K562 (cell line): ENCODE data around the gene ATP5PF. TPM values are rescaled to one million over a fixed set of nuclear protein-coding genes. Genes with fewer than 3 reads are reported as not detected.

Experiments used
- AFF1 ChIP-seq, 2 experiments: fragments of 450-650 bp; IDR thresholded peaks; 2 replicates each; pipeline ENCODE4 v1.6.1; 2018; ENCODE audit warnings: mild to moderate bottlenecking in 2 of 2, low read depth in 1 of 2; ENCODE audit not compliant: partially characterized antibody in 2 of 2
- ARHGAP35 ChIP-seq: fragments of 450-650 bp; IDR thresholded peaks from 2 replicates; pipeline ENCODE4 v1.6.1; 2018; ENCODE audit not compliant: partially characterized antibody
- BMI1 ChIP-seq: fragments of 150-350 bp; IDR thresholded peaks from 2 replicates; pipeline ENCODE4 v1.6.1; 2014; ENCODE audit warnings: low read length
- DACH1 ChIP-seq: fragments of 450-650 bp; IDR thresholded peaks from 2 replicates; pipeline ENCODE4 v1.6.1; 2018; ENCODE audit not compliant: partially characterized antibody
- HMBOX1 ChIP-seq: sonication (generic); IDR thresholded peaks from 2 replicates; pipeline ENCODE4 v1.6.1; 2016
- IRF1 ChIP-seq: sonication (generic); formaldehyde crosslinking; IDR thresholded peaks from 2 replicates; pipeline ENCODE4 v1.8.0; 2022; ENCODE audit warnings: missing genetic modification reagents, mild to moderate bottlenecking, borderline replicate concordance
- MAFF ChIP-seq: IDR thresholded peaks from 2 replicates; pipeline ENCODE4 v1.6.1; 2012; ENCODE audit warnings: low read length, improper control_type of control experiment
- NCOA2 ChIP-seq, 2 experiments: fragments of 450-650 bp; IDR thresholded peaks; 2 replicates each; pipeline ENCODE4 v1.6.1; 2018; ENCODE audit warnings: mild to moderate bottlenecking in 2 of 2, moderate library complexity in 1 of 2; ENCODE audit not compliant: partially characterized antibody in 2 of 2
- PTBP1 ChIP-seq: fragments of 200-400 bp; formaldehyde crosslinking; IDR thresholded peaks from 2 replicates; pipeline ENCODE4 v1.6.1; 2017; ENCODE audit warnings: low read depth, low read length
- RFX5 ChIP-seq: IDR thresholded peaks from 2 replicates; pipeline ENCODE4 v1.6.1; 2011; ENCODE audit warnings: low read depth, mild to moderate bottlenecking, improper control_type of control experiment, low read length
- SMC3 ChIP-seq: conservative IDR thresholded peaks from 2 replicates; pipeline ENCODE4 v1.6.1; 2011; ENCODE audit warnings: low read depth, low read length, improper control_type of control experiment; ENCODE audit not compliant: insufficient read depth
- TAF9B ChIP-seq: fragments of 450-650 bp; IDR thresholded peaks from 2 replicates; pipeline ENCODE4 v1.6.1; 2018; ENCODE audit warnings: mild to moderate bottlenecking; ENCODE audit not compliant: partially characterized antibody
- TCFL5 ChIP-seq: fragments of 250-450 bp; sonication (Bioruptor Pico); conservative IDR thresholded peaks from 2 replicates; pipeline ENCODE4 v1.6.1; 2021; ENCODE audit warnings: mild to moderate bottlenecking, moderate library complexity, matching md5 sums
- ZBTB1 ChIP-seq: sonication (generic); formaldehyde crosslinking; IDR thresholded peaks from 2 replicates; pipeline ENCODE4 v1.8.1; 2023; ENCODE audit warnings: missing genetic modification reagents, low read depth, mild to moderate bottlenecking, borderline replicate concordance
- ZBTB2 ChIP-seq: fragments of 450-650 bp; IDR thresholded peaks from 2 replicates; pipeline ENCODE4 v1.6.1; 2016; ENCODE audit warnings: antibody characterized with exemption
- ZFX ChIP-seq: sonication (generic); formaldehyde crosslinking; IDR thresholded peaks from 2 replicates; pipeline ENCODE4 v1.8.0; 2022; ENCODE audit warnings: mild to moderate bottlenecking, missing genetic modification reagents, moderate library complexity
- ZKSCAN8 ChIP-seq: fragments of 200-800 bp; sonication (Bioruptor generic); IDR thresholded peaks from 2 replicates; pipeline ENCODE4 v1.6.1; 2016; ENCODE audit warnings: missing genetic modification characterization, missing compliant biosample characterization
- ZNF507 ChIP-seq: conservative IDR thresholded peaks from 2 replicates; pipeline ENCODE4 v1.6.1; 2017; ENCODE audit warnings: missing genetic modification characterization, missing compliant biosample characterization
- ZNF696 ChIP-seq: fragments of 250-450 bp; sonication (Bioruptor Pico); conservative IDR thresholded peaks from 2 replicates; pipeline ENCODE4 v1.4.0; 2020; ENCODE audit warnings: mild to moderate bottlenecking, moderate library complexity
- polyA plus RNA-seq, 8 experiments: library from polyadenylated mRNA; depleted of rRNA in 4 of 8; stranded (reverse) in 5 of 8; unstranded in 3 of 8; fragments of >200 nt; fragmentation: Nextera tagmentation in 2 of 8; fragmentation: Illumina TruSeq in 1 of 8; extraction: Ambion mirVana in 2 of 8; extraction: Trizol in 1 of 8; gene quantifications; 2 replicates each; pipeline versions ENCODE4 v1.2.1 to v1.2.3, GENCODE V29; 2011 to 2014; ENCODE audit warnings: inconsistent platforms in 1 of 8, missing spikeins in 1 of 8
- total RNA-seq, 7 experiments: library from RNA; depleted of rRNA in 6 of 7; stranded (reverse); fragments of >200 nt in 6 of 7; fragmentation: Illumina TruSeq in 2 of 7; extraction: Trizol in 2 of 7; gene quantifications; 2 replicates each; pipeline versions ENCODE4 v1.2.1 to v1.2.3, GENCODE V29; 2011 to 2021; ENCODE audit warnings: low replicate concordance in 1 of 7

The ATP5PF gene
- total and polyA plus RNA-seq, 9 of the 15 experiments (the other 6 are each of a cell fraction or from before 2014, with no cell fraction given): 242 to 2,488 (median 533) TPM

- TF ChIP-seq AFF1 (IDR thresholded peaks at IDR 0.05; ENCODE audit: low read depth in 1 of 2, partially characterized antibody in 2 of 2) (peak in 1 of 2 experiments; percentile 92), SMC3 (no peak), ZKSCAN8 (CRISPR knock-in tag) (no peak), ZFX (CRISPR knock-in tag) (peak; percentile 86), NCOA2 (IDR thresholded peaks at IDR 0.05; ENCODE audit: partially characterized antibody in 2 of 2) (no peak), ZNF507 (tag) (no peak), ZBTB2 (peak; percentile 87), ZNF696 (CRISPR knock-in tag) (no peak), DACH1 (no peak), TCFL5 (CRISPR knock-in tag) (no peak), RFX5 (no peak), ZBTB1 (CRISPR knock-in tag) (no peak), IRF1 (CRISPR knock-in tag) (no peak), PTBP1 (0 out of 2 replicates have a peak, but pooled peaks have one; percentile 50), MAFF (no peak), BMI1 (no peak), ARHGAP35 (no peak), TAF9B (peak; percentile 81), HMBOX1 (no peak)
Observed at GRCh38 chr21:25734904-25735645, at the start of gene ATP5PF, which contains the start of gene GABPA (continued).
